HG03139 (cell line): ENCODE measurements around the gene AOPEP.
"Not testable (repeated sequence)": the region's sequence is repeated elsewhere in the genome, so short reads cannot be mapped to it uniquely, and the experiment has no call there.

Source experiments
- ATAC-seq: cut with Tn5 transposase; IDR thresholded peaks from one replicate; pipeline ENCODE4 v1.9.1; 2021; ENCODE audit not compliant: unreplicated experiment

The AOPEP gene

GRCh38 chr9:95005278-95006143 lies 279.0 kb downstream of the AOPEP start:
- ATAC-seq = no peak

- ATAC-seq = no peak
These were observed 280.8 kb downstream of the AOPEP start for GRCh38 chr9:95007226-95007869.

GRCh38 chr9:95008151-95008771 lies 281.8 kb downstream of the AOPEP start:
- no peak for ATAC-seq

- ATAC-seq = no peak
These were observed 283.0 kb downstream of the AOPEP start for GRCh38 chr9:95009459-95009858.

- no peak for ATAC-seq
These were observed 283.9 kb downstream of the AOPEP start for GRCh38 chr9:95010431-95010838.

- ATAC-seq = no peak
These were observed 285.7 kb downstream of the AOPEP start for GRCh38 chr9:95012035-95012708.

- no peak for ATAC-seq
These were observed 286.4 kb downstream of the AOPEP start for GRCh38 chr9:95012902-95013301.

GRCh38 chr9:95014917-95015316 lies 288.4 kb downstream of the AOPEP start:
- ATAC-seq = no peak

- no peak for ATAC-seq
These were observed 289.1 kb downstream of the AOPEP start for GRCh38 chr9:95015569-95015968.

- ATAC-seq = no peak
These were observed 290.6 kb downstream of the AOPEP start for GRCh38 chr9:95017062-95017461.

- ATAC-seq = no peak
These were observed 291.2 kb downstream of the AOPEP start for GRCh38 chr9:95017661-95018060.

- ATAC-seq = no peak
These were observed 291.8 kb downstream of the AOPEP start for GRCh38 chr9:95018099-95018936.

GRCh38 chr9:95020644-95021043 lies 294.1 kb downstream of the AOPEP start:
- not testable (repeated sequence) for ATAC-seq

- ATAC-seq = no peak
These were observed 294.8 kb downstream of the AOPEP start for GRCh38 chr9:95021166-95021886.

GRCh38 chr9:95022657-95023056 lies 296.2 kb downstream of the AOPEP start:
- ATAC-seq = no peak

- no peak for ATAC-seq
These were observed 296.9 kb downstream of the AOPEP start for GRCh38 chr9:95023217-95024003.

GRCh38 chr9:95024097-95024671 lies 297.7 kb downstream of the AOPEP start:
- no peak for ATAC-seq

- ATAC-seq = no peak
These were observed 299.0 kb downstream of the AOPEP start for GRCh38 chr9:95025213-95026147.
